ENCODE data around the gene AARSD1.

DNA sequence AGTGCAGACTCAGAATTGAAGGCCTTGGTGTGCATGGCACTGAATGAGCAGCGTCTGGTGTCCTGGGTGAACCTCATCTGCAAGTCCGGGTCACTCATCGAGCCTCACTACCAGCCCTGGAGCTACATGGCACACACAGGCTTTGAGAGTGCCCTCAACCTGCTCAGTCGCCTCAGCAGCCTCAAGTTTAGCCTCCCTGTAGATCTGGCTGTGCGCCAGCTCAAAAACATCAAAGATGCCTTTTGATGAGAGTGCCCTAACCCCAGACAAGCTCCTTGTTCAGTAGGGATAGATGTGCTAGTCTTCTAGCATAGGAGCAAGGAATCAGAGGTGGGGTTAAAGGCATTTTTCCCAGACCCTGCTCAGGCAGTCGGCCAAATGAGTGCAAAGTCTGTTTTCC, 27.2 kb upstream of the AARSD1 start:
- TF ChIP-seq CTCF (IDR thresholded peaks at IDR 0.05) (no peak), POLR2A (IDR thresholded peaks at IDR 0.05) (no peak), EP300 (IDR thresholded peaks at IDR 0.05) (no peak), POLR2AphosphoS5 (IDR thresholded peaks at IDR 0.05) (no peak)
